ENCODE results near the gene PARD6B.
A peak's percentile ranks its signal among the peaks of the same experiment; 100 is the strongest.

The PARD6B gene

GRCh38 chr20:50746138-50746940, 15.0 kb downstream of the PARD6B start:
- peaks cover 34% of the 10 kb centered on the region for H3K36me3 ChIP-seq
- TF ChIP-seq, protein P1, sequence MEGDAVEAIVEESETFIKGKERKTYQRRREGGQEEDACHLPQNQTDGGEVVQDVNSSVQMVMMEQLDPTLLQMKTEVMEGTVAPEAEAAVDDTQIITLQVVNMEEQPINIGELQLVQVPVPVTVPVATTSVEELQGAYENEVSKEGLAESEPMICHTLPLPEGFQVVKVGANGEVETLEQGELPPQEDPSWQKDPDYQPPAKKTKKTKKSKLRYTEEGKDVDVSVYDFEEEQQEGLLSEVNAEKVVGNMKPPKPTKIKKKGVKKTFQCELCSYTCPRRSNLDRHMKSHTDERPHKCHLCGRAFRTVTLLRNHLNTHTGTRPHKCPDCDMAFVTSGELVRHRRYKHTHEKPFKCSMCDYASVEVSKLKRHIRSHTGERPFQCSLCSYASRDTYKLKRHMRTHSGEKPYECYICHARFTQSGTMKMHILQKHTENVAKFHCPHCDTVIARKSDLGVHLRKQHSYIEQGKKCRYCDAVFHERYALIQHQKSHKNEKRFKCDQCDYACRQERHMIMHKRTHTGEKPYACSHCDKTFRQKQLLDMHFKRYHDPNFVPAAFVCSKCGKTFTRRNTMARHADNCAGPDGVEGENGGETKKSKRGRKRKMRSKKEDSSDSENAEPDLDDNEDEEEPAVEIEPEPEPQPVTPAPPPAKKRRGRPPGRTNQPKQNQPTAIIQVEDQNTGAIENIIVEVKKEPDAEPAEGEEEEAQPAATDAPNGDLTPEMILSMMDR (IDR thresholded peaks at IDR 0.05; ENCODE audit: low read depth, low read length), result no peak
- no peak overlapping the region for H3K27ac ChIP-seq
- no peak overlapping the region for H3K4me3 ChIP-seq (ENCODE audit: low read depth, low read length)
- H3K27me3 ChIP-seq (ENCODE audit: insufficient read depth, low read depth, severe bottlenecking), result no peaks in the 10 kb centered on the region
- H3K9me3 ChIP-seq (ENCODE audit: severe bottlenecking), result no peaks in the 10 kb centered on the region
- DNase-seq, result no peak

- Histone ChIP-seq H3K36me3 (peaks cover 28% of the 10 kb centered on the region), H3K4me3 (ENCODE audit: low read depth, low read length) (no peak overlapping the region), H3K27ac (no peak overlapping the region), H3K27me3 (ENCODE audit: insufficient read depth, low read depth, severe bottlenecking) (no peaks in the 10 kb centered on the region), H3K9me3 (ENCODE audit: severe bottlenecking) (no peaks in the 10 kb centered on the region)
- DNase-seq, result no peak
- TF ChIP-seq, protein P1 (IDR thresholded peaks at IDR 0.05; ENCODE audit: low read depth, low read length), result no peak
Observed at GRCh38 chr20:50747275-50747674, 15.9 kb downstream of the PARD6B start.

- DNase-seq, result no peak
- H3K36me3 ChIP-seq, result peaks cover 22% of the 10 kb centered on the region
- H3K9me3 ChIP-seq (ENCODE audit: severe bottlenecking), result no peaks in the 10 kb centered on the region
- H3K4me3 ChIP-seq (ENCODE audit: low read depth, low read length), result no peak overlapping the region
- TF ChIP-seq, protein P1 (IDR thresholded peaks at IDR 0.05; ENCODE audit: low read depth, low read length), result no peak
- peak overlapping the region; percentile 31 for H3K27ac ChIP-seq
- no peaks in the 10 kb centered on the region for H3K27me3 ChIP-seq (ENCODE audit: insufficient read depth, low read depth, severe bottlenecking)
Observed at GRCh38 chr20:50750145-50750671, 18.8 kb downstream of the PARD6B start.

DNA sequence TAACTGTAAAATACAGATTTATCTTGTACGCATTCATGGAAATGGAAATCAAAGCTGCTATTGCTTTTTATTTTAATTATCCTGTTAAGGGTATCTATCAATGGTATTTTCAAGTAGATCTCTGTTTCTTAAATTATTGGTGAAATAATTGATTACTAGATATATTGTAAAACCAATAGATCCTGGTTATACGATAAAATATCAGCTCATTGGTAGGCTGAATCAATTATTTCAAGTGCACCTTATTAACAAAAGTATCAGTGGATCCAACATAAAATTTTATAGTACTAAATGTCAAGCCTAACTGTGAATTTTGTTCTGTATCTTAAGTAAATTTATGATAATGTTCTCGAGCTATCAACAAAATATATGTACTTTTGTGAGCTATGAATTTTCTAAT, 21.8 kb downstream of the PARD6B start:
- TF ChIP-seq, protein P1 (IDR thresholded peaks at IDR 0.05; ENCODE audit: low read depth, low read length), result no peak
- H3K27me3 ChIP-seq (ENCODE audit: insufficient read depth, low read depth, severe bottlenecking), result no peaks in the 10 kb centered on the region
- DNase-seq, result no peak
- peaks cover 11% of the 10 kb centered on the region for H3K36me3 ChIP-seq
- no peak overlapping the region for H3K27ac ChIP-seq
- H3K4me3 ChIP-seq (ENCODE audit: low read depth, low read length), result no peak overlapping the region
- no peaks in the 10 kb centered on the region for H3K9me3 ChIP-seq (ENCODE audit: severe bottlenecking)

DNA sequence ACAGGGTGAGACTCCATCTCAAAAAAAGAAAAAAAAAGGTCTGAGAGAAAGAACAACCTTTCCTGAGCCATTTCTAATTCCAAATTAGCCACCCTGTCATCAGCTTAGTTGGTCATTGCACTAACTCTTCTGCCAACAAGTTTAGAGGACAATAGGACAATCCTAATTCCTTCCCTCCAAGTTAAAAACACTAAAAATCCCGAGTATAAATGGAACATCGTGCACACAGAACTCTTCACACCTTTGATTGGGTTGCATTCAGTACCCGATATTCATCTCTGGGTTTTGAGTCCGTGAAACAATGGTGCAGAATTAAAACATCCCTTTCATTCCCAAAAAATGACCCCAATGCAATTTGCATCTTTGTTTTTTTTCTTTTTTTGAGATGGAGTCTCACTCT, 23.0 kb downstream of the PARD6B start:
- Histone ChIP-seq H3K27me3 (ENCODE audit: insufficient read depth, low read depth, severe bottlenecking) (no peaks in the 10 kb centered on the region), H3K27ac (no peak overlapping the region), H3K9me3 (ENCODE audit: severe bottlenecking) (no peaks in the 10 kb centered on the region), H3K4me3 (ENCODE audit: low read depth, low read length) (no peak overlapping the region), H3K36me3 (peaks cover 6% of the 10 kb centered on the region)
- TF ChIP-seq, protein P1 (IDR thresholded peaks at IDR 0.05; ENCODE audit: low read depth, low read length), result no peak
- DNase-seq, result no peak

Data from WERI-Rb-1 (cell line).